Nephron (organoid): Measurements from ENCODE around the gene FBLN2.

Experiments
- H3K27ac Mint-ChIP-seq, 3 experiments: 2 replicates each; pipeline ENCODE4 v1.8.0; 2020; ENCODE audit warnings: mixed read lengths in 3 of 3, mild to moderate bottlenecking in 2 of 3, moderate library complexity in 1 of 3
- H3K27me3 Mint-ChIP-seq: 2 replicates; pipeline ENCODE4 v1.8.0; 2021; ENCODE audit warnings: low read depth, mild to moderate bottlenecking, moderate library complexity, mixed read lengths
- H3K36me3 Mint-ChIP-seq: 2 replicates; pipeline ENCODE4 v1.8.0; 2020; ENCODE audit warnings: low read depth, mixed read lengths
- H3K4me1 Mint-ChIP-seq: 2 replicates; pipeline ENCODE4 v1.8.0; 2020; ENCODE audit warnings: mixed read lengths
- H3K4me3 Mint-ChIP-seq, 3 experiments: 2 replicates each; pipeline ENCODE4 v1.8.0; 2020; ENCODE audit warnings: mild to moderate bottlenecking in 3 of 3, mixed read lengths in 3 of 3, moderate library complexity in 2 of 3
- H3K9me3 Mint-ChIP-seq: 2 replicates; pipeline ENCODE4 v1.8.0; 2020; ENCODE audit warnings: mixed read lengths
- CTCF ChIP-seq, 3 experiments: fragments of 200-600 bp; sonication (generic); IDR thresholded peaks; one replicate each; pipeline ENCODE4 v1.5.0; 2021; ENCODE audit warnings: antibody characterized with exemption in 3 of 3; ENCODE audit not compliant: unreplicated experiment in 3 of 3

FBLN2 gene

GRCh38 chr3:13673207-13673606 lies 124.3 kb downstream of the FBLN2 start:
- Mint-ChIP-seq H3K27ac (no peak overlapping the region), H3K4me1 (no peaks in the 10 kb centered on the region), H3K36me3 (no peaks in the 10 kb centered on the region), H3K4me3 (no peak overlapping the region), H3K27me3 (peaks cover 30% of the 10 kb centered on the region), H3K9me3 (no peaks in the 10 kb centered on the region)
- no peak for TF ChIP-seq CTCF (IDR thresholded peaks at IDR 0.05; ENCODE audit: unreplicated experiment in 3 of 3)

GRCh38 chr3:13674538-13675185 lies 125.7 kb downstream of the FBLN2 start:
- H3K4me1 Mint-ChIP-seq, result no peaks in the 10 kb centered on the region

GRCh38 chr3:13676356-13677017 lies 127.6 kb downstream of the FBLN2 start:
- no peaks in the 10 kb centered on the region for H3K4me1 Mint-ChIP-seq
- peaks cover 42% of the 10 kb centered on the region for H3K27me3 Mint-ChIP-seq
- H3K9me3 Mint-ChIP-seq, result no peaks in the 10 kb centered on the region
- H3K4me3 Mint-ChIP-seq, result no peak overlapping the region
- H3K27ac Mint-ChIP-seq, result peak overlapping the region in 1 of 3 experiments; percentile 59
- TF ChIP-seq CTCF (IDR thresholded peaks at IDR 0.05; ENCODE audit: unreplicated experiment in 3 of 3), result no peak
- H3K36me3 Mint-ChIP-seq, result no peaks in the 10 kb centered on the region

More at GRCh38 chr3:13674538-13675185, 125.7 kb downstream of the FBLN2 start:
- Mint-ChIP-seq H3K9me3 (no peaks in the 10 kb centered on the region), H3K4me3 (no peak overlapping the region), H3K36me3 (no peaks in the 10 kb centered on the region), H3K27me3 (peaks cover 36% of the 10 kb centered on the region), H3K27ac (no peak overlapping the region)
- TF ChIP-seq CTCF (IDR thresholded peaks at IDR 0.05; ENCODE audit: unreplicated experiment in 3 of 3), result no peak

GRCh38 chr3:13677272-13677671 lies 128.3 kb downstream of the FBLN2 start:
- TF ChIP-seq CTCF (IDR thresholded peaks at IDR 0.05; ENCODE audit: unreplicated experiment in 3 of 3), result no peak
- peaks cover 42% of the 10 kb centered on the region for H3K27me3 Mint-ChIP-seq
- no peak overlapping the region for H3K4me3 Mint-ChIP-seq
- no peaks in the 10 kb centered on the region for H3K4me1 Mint-ChIP-seq
- no peaks in the 10 kb centered on the region for H3K9me3 Mint-ChIP-seq
- no peak overlapping the region for H3K27ac Mint-ChIP-seq
- H3K36me3 Mint-ChIP-seq, result no peaks in the 10 kb centered on the region

GRCh38 chr3:13681931-13682330 lies 133.0 kb downstream of the FBLN2 start:
- Mint-ChIP-seq H3K36me3 (no peaks in the 10 kb centered on the region), H3K4me1 (peaks cover 5% of the 10 kb centered on the region), H3K27ac (no peak overlapping the region), H3K4me3 (no peak overlapping the region), H3K9me3 (no peaks in the 10 kb centered on the region), H3K27me3 (peaks cover 44% of the 10 kb centered on the region)
- no peak for TF ChIP-seq CTCF (IDR thresholded peaks at IDR 0.05; ENCODE audit: unreplicated experiment in 3 of 3)
